Heart right ventricle (tissue), 16 donors: ENCODE data around the gene DNAH6. TPM values are rescaled to one million over a fixed set of nuclear protein-coding genes. Genes with fewer than 3 reads are reported as not detected.

ENCODE experiments used
- ATAC-seq, 8 donors: fragments of 200-7000 bp; cut with Tn5 transposase; one replicate each; pipeline ENCODE4 v1.9.1; 2020; ENCODE audit warnings: mild to moderate bottlenecking in 8 of 8, moderate library complexity in 8 of 8, moderate number of reproducible peaks in 1 of 8
- DNase-seq, 2 donors: peaks; one replicate each; pipeline ENCODE4 v3.0.0-alpha.2; 2020
- H3K27ac ChIP-seq, 10 donors: fragments of 200-600 bp; sonication (generic) in 2 of 10; one replicate each; pipeline versions ENCODE4 v1.5.0 to v1.8.0; 2020 to 2022; ENCODE audit warnings: mild to moderate bottlenecking in 3 of 10
- H3K27me3 ChIP-seq, 7 donors: fragments of 200-600 bp; one replicate each; pipeline ENCODE4 v1.8.0; 2021 to 2022; ENCODE audit warnings: mild to moderate bottlenecking in 2 of 7
- H3K36me3 ChIP-seq, 9 donors: fragments of 200-600 bp; sonication (generic) in 1 of 9; one replicate each; pipeline versions ENCODE4 v1.5.0 to v1.8.0; 2020 to 2022; ENCODE audit warnings: mild to moderate bottlenecking in 2 of 9
- H3K4me1 ChIP-seq, 9 donors: fragments of 200-600 bp; sonication (generic) in 1 of 9; one replicate each; pipeline versions ENCODE4 v1.5.0 to v1.8.0; 2020 to 2022; ENCODE audit warnings: mild to moderate bottlenecking in 4 of 9
- H3K4me3 ChIP-seq, 10 donors: fragments of 200-600 bp; sonication (generic) in 2 of 10; one replicate each; pipeline versions ENCODE4 v1.5.0 to v1.8.0; 2020 to 2022; ENCODE audit warnings: mild to moderate bottlenecking in 7 of 10, moderate library complexity in 2 of 10
- H3K9me3 ChIP-seq, 11 donors: fragments of 200-600 bp in 10 of 11; sonication (generic) in 2 of 11; one replicate each; pipeline versions ENCODE4 v1.5.0 to v1.8.0; 2013 to 2022; ENCODE audit warnings: mild to moderate bottlenecking in 2 of 11, control low read depth in 1 of 11, moderate library complexity in 1 of 11
- CTCF ChIP-seq, 9 donors: fragments of 200-600 bp; sonication (generic) in 2 of 9; IDR thresholded peaks; one replicate each; pipeline versions ENCODE4 v1.5.0 to v1.8.0; 2021 to 2022; ENCODE audit warnings: antibody characterized with exemption in 9 of 9, mild to moderate bottlenecking in 5 of 9, moderate library complexity in 1 of 9
- WGBS, 2 donors: extraction: QIAGEN DNeasy Blood & Tissue Kit; methylation state at CpG; one replicate each; pipeline ENCODE4 v1.1.7; 2013; ENCODE audit warnings: inconsistent platforms in 1 of 2; 5-methylcytosine and 5-hydroxymethylcytosine counted together
- intact Hi-C, 10 donors: fragments of 100-400 bp; cut with DNase I; formaldehyde crosslinking; loops; one replicate each; pipeline versions ENCODE4 v1.11.1 to v1.14.2; 2022
- polyA plus RNA-seq, 2 donors: library from polyadenylated mRNA; stranded (reverse); fragments of 200-250 nt; gene quantifications; one replicate each; pipeline ENCODE4 v1.2.3, GENCODE V29; 2013
- total RNA-seq, 10 donors: library from RNA; stranded (reverse); fragmentation: NEBNext Ultra II Directional in 3 of 10; extraction: Animal tissue kit (Norgen Biotek cat#: 25700) in 3 of 10; gene quantifications; one replicate each; pipeline versions ENCODE4 v1.2.1 to v1.2.4, GENCODE V29; 2021 to 2023
- donor health status: Arrhythmogenic right ventricular cardiomyopathy.
- donor health status: ischemic (EF 13 %, LVEDD 7.1; RV severe dilation, severe dysfunction).
- donor health status: healthy with polysubstance abuse.
- donor health status: DM: no; HTN: yes; CAD: no.
- donor health status: DM: no; HTN: no; CAD: no.
- donor health status: ischemic (EF 25% LVEDD 6.9; RV normal size, moderate dysfunction).
- donor health status: ischemic (EF 25% LVEDD 5.7; RV mildly dilated, moderate dysfunction).
- donor health status: healthy.
- donor health status: DM: yes; HTN: yes; CAD: no.
- donor health status: Ischemic cardiomyopathy.
- donor health status: ischemic (EF 35%, LVEDD 5.7; RV mildly dilated, moderate dysfunction).
- donor health status: nonischemic (EF 11% LVEDD 7.7; RV severe dilation, severe dysfunction).
- donor health status: DM: yes; HTN: yes; CAD: no.
- donor health status: PGD.
- donor health status: ischemic (EF 29% LVEDD 5.4; RV normal size, mild dysfunction).
- donor health status: nonischemic (EF 23%, LVEDD 6.1; RV moderate dilation, normal function).

DNAH6 gene
- total and polyA plus RNA-seq, 12 donors: 0.03 to 0.49 (median 0.23) TPM; not detected in 1

- no peak for TF ChIP-seq CTCF (IDR thresholded peaks at IDR 0.05)
These were observed 21.0 kb downstream of the DNAH6 start for GRCh38 chr2:84537251-84537650.

GRCh38 chr2:84539729-84540128 is 23.4 kb downstream of the DNAH6 start:
- ATAC-seq (no peak), DNase-seq (no peak)
- Histone ChIP-seq H3K36me3 (no peaks in the 10 kb centered on the region), H3K9me3 (no peaks in the 10 kb centered on the region), H3K27ac (no peak overlapping the region), H3K4me3 (no peak overlapping the region), H3K4me1 (no peaks in the 10 kb centered on the region), H3K27me3 (peaks cover 0 to 4% (median 0%) of the 10 kb centered on the region in 7 donors)
- intact Hi-C loops: no loop called here
- TF ChIP-seq CTCF (IDR thresholded peaks at IDR 0.05): no peak

More at GRCh38 chr2:84537251-84537650, 21.0 kb downstream of the DNAH6 start:
- Histone ChIP-seq H3K27ac (no peak overlapping the region), H3K9me3 (no peaks in the 10 kb centered on the region), H3K4me1 (no peaks in the 10 kb centered on the region), H3K27me3 (no peaks in the 10 kb centered on the region), H3K4me3 (no peak overlapping the region), H3K36me3 (no peaks in the 10 kb centered on the region)
- ATAC-seq (no peak), DNase-seq (no peak)
- intact Hi-C loops: no loop called here
- WGBS, 2 donors: 88 to 95% methylated on average over 1 of the region's 1 CpG

- DNase-seq (no peak), ATAC-seq (no peak)
- Histone ChIP-seq H3K27me3 (peaks cover 0 to 4% (median 0%) of the 10 kb centered on the region in 7 donors), H3K4me1 (no peaks in the 10 kb centered on the region), H3K27ac (no peak overlapping the region), H3K4me3 (no peak overlapping the region), H3K9me3 (no peaks in the 10 kb centered on the region), H3K36me3 (no peaks in the 10 kb centered on the region)
- intact Hi-C loops: no loop called here
- no peak for TF ChIP-seq CTCF (IDR thresholded peaks at IDR 0.05)
These were observed 28.7 kb downstream of the DNAH6 start for GRCh38 chr2:84545005-84545404.

- no peak overlapping the region for H3K27ac ChIP-seq
- no peaks in the 10 kb centered on the region for H3K36me3 ChIP-seq
- intact Hi-C loops: no loop called here
- TF ChIP-seq CTCF (IDR thresholded peaks at IDR 0.05): no peak
- ATAC-seq: no peak
- peaks cover 0 to 4% (median 0%) of the 10 kb centered on the region in 7 donors for H3K27me3 ChIP-seq
- DNase-seq: no peak
- H3K9me3 ChIP-seq: no peaks in the 10 kb centered on the region
- H3K4me3 ChIP-seq: no peak overlapping the region
- 82 to 84% methylated on average over 2 of the region's 2 CpGs for WGBS, 2 donors
- no peaks in the 10 kb centered on the region for H3K4me1 ChIP-seq
These were observed 30.3 kb downstream of the DNAH6 start for GRCh38 chr2:84546551-84546950.

- TF ChIP-seq CTCF (IDR thresholded peaks at IDR 0.05): no peak
- Histone ChIP-seq H3K36me3 (no peaks in the 10 kb centered on the region), H3K27me3 (no peaks in the 10 kb centered on the region), H3K27ac (no peak overlapping the region), H3K9me3 (no peaks in the 10 kb centered on the region), H3K4me3 (no peak overlapping the region), H3K4me1 (no peaks in the 10 kb centered on the region)
- no peak for ATAC-seq
- intact Hi-C loops: no loop called here
- 82 to 84% methylated on average over 1 of the region's 1 CpG for WGBS, 2 donors
- DNase-seq: no peak
These were observed 32.0 kb downstream of the DNAH6 start for GRCh38 chr2:84548303-84548702.
